Measurements from ENCODE around the gene RAB7A.

- TF ChIP-seq CTCF (IDR thresholded peaks at IDR 0.05; ENCODE audit: poor library complexity), result no peak
- no peak for TF ChIP-seq EZH2 (IDR thresholded peaks at IDR 0.05; ENCODE audit: borderline replicate concordance)
Measured at GRCh38 chr3:128735287-128735686, 9.3 kb downstream of the RAB7A start.
